Measurements from ENCODE around the gene PTGER3.

DNA sequence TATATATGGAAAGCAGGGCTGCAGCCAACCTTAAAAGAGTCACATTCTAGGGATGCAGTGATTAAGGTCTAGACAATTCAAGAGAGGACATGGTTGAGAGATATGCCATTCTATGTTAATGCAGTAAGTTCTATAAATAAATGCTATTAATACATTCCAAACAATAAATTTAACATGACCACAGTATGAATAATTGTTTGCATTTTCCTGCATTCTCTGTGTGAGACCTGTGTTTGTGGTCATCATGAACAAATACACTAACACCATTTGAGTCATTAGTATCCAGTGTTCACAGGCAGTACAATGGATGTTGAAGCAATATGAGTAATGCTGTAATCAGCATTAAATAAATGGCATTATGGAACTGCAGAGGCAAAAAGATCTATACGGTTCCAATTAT, 38.7 kb upstream of the PTGER3 start:
- TF ChIP-seq, protein P1, sequence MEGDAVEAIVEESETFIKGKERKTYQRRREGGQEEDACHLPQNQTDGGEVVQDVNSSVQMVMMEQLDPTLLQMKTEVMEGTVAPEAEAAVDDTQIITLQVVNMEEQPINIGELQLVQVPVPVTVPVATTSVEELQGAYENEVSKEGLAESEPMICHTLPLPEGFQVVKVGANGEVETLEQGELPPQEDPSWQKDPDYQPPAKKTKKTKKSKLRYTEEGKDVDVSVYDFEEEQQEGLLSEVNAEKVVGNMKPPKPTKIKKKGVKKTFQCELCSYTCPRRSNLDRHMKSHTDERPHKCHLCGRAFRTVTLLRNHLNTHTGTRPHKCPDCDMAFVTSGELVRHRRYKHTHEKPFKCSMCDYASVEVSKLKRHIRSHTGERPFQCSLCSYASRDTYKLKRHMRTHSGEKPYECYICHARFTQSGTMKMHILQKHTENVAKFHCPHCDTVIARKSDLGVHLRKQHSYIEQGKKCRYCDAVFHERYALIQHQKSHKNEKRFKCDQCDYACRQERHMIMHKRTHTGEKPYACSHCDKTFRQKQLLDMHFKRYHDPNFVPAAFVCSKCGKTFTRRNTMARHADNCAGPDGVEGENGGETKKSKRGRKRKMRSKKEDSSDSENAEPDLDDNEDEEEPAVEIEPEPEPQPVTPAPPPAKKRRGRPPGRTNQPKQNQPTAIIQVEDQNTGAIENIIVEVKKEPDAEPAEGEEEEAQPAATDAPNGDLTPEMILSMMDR (IDR thresholded peaks at IDR 0.05): no peak
- TF ChIP-seq POLR2A (IDR thresholded peaks at IDR 0.05): no peak
